ENCODE data around the gene PRDM16.

Gene PRDM16

GRCh38 chr1:3440711-3441409 is 371.9 kb downstream of the PRDM16 start:
- DNase-seq, result no peak

- no peak for DNase-seq
Observed at GRCh38 chr1:3441410-3441847, 372.4 kb downstream of the PRDM16 start.

- DNase-seq, result no peak
Observed at GRCh38 chr1:3441880-3442279, 372.9 kb downstream of the PRDM16 start.

- no peak for DNase-seq
Observed at GRCh38 chr1:3442331-3442730, 373.3 kb downstream of the PRDM16 start.

- no peak for DNase-seq
Observed at GRCh38 chr1:3442901-3443300, 373.9 kb downstream of the PRDM16 start.

- no peak for DNase-seq
Observed at GRCh38 chr1:3443807-3444206, 374.8 kb downstream of the PRDM16 start.

- no peak for DNase-seq
Observed at GRCh38 chr1:3444298-3444697, 375.3 kb downstream of the PRDM16 start.

GRCh38 chr1:3444736-3445135 is 375.7 kb downstream of the PRDM16 start:
- no peak for DNase-seq

- DNase-seq, result no peak
Observed at GRCh38 chr1:3450202-3450863, 381.3 kb downstream of the PRDM16 start.

- DNase-seq, result no peak
Observed at GRCh38 chr1:3450983-3451382, 382.0 kb downstream of the PRDM16 start.

- no peak for DNase-seq
Observed at GRCh38 chr1:3451994-3452865, 383.2 kb downstream of the PRDM16 start.

GRCh38 chr1:3452866-3453175 is 383.8 kb downstream of the PRDM16 start:
- DNase-seq, result no peak

- no peak for DNase-seq
Observed at GRCh38 chr1:3453203-3453761, 384.3 kb downstream of the PRDM16 start.

- no peak for DNase-seq
Observed at GRCh38 chr1:3453891-3454810, 385.1 kb downstream of the PRDM16 start, which contains the start of gene ARHGEF16. Gene ARHGEF16, plus strand, starts transcription at chr1:3454665. Its CDS starts 8,420 bp downstream, at chr1:3463085.

- DNase-seq, result no peak
Observed at GRCh38 chr1:3454811-3455618, 386.0 kb downstream of the PRDM16 start.

GRCh38 chr1:3455670-3456448 is 386.9 kb downstream of the PRDM16 start:
- no peak for DNase-seq

GRCh38 chr1:3456449-3456963 is 387.5 kb downstream of the PRDM16 start:
- DNase-seq, result no peak

GRCh38 chr1:3456964-3457909 is 388.2 kb downstream of the PRDM16 start:
- DNase-seq, result no peak

All from NCI-H2107 (cell line).